Panc1 (cell line): ENCODE results near the gene PLP1.
"Not testable (repeated sequence)": the region's sequence is repeated elsewhere in the genome, so short reads cannot be mapped to it uniquely, and the experiment has no call there.

Experiments
- CTCF ChIP-seq: fragments of 450-650 bp; IDR thresholded peaks from 2 replicates; pipeline ENCODE4 v1.5.1; 2017; ENCODE audit warnings: mild to moderate bottlenecking
- POLR2AphosphoS5 ChIP-seq: IDR thresholded peaks from 2 replicates; pipeline ENCODE4 v1.6.1; 2012; ENCODE audit warnings: mild to moderate bottlenecking, low read depth, low read length, moderate library complexity

- TF ChIP-seq CTCF, POLR2AphosphoS5: not testable (repeated sequence)
Measured at GRCh38 chrX:103763541-103763940, 13.1 kb upstream of the PLP1 start.
